HepG2 (cell line): Measurements from ENCODE around the gene TEAD4. TPM values are rescaled to one million over a fixed set of nuclear protein-coding genes. Genes with fewer than 3 reads are reported as not detected.

Source experiments
- ATAC-seq: fragments of 200-7000 bp; cut with Tn5 transposase; 3 replicates; pipeline ENCODE4 v1.9.1; 2020; ENCODE audit warnings: mild to moderate bottlenecking, moderate library complexity
- BruUV-seq: library from RNA; stranded (reverse); fragments of 400-500 nt; replicated peaks from 2 replicates; lab custom pipeline; 2021; lab: Mats Ljungman, UMichigan
- CTCF ChIA-PET: fragments of 300-600 bp; formaldehyde crosslinking; extraction: SDS; loops from one replicate; lab custom pipeline; 2021; ENCODE audit warnings: low total read pairs, inconsistent platforms, low intra/inter-chr PET ratio; lab: Yijun Ruan, JAX
- POLR2A ChIA-PET: fragments of 350-600 bp; sonication (Branson Sonifier 250); formaldehyde crosslinking; loops from one replicate; lab custom pipeline; 2020; ENCODE audit warnings: antibody characterized with exemption, inconsistent platforms; lab: Yijun Ruan, JAX
- DNase-seq: peaks from one replicate; pipeline ENCODE4 v3.0.0-alpha.2; 2015; ENCODE audit warnings: low spot score
- FAIRE-seq: peaks from 3 replicates; lab custom pipeline; 2011; peaks lifted over from hg19 to GRCh38; lab: Jason Lieb, UNC
- H2AFZ ChIP-seq: one replicate; pipeline ENCODE4 v1.6.1; 2011; ENCODE audit warnings: low read length, inconsistent platforms
- H3K27ac ChIP-seq: fragments of 300-600 bp; 3 replicates; pipeline ENCODE4 v1.8.0; 2011; ENCODE audit warnings: mixed run types, mild to moderate bottlenecking, mixed read lengths, low read length, inconsistent platforms; ENCODE audit not compliant: insufficient read depth; ENCODE audit errors: extremely low read length
- H3K27me3 ChIP-seq, 2 experiments: fragments of 200-600 bp in 1 of 2; 2 replicates in 1 of 2; 3 replicates in 1 of 2; pipeline versions ENCODE4 v1.6.0 to v1.8.0; 2011; ENCODE audit warnings: low read length in 2 of 2, mild to moderate bottlenecking in 2 of 2, moderate library complexity in 2 of 2, inconsistent platforms in 1 of 2; ENCODE audit not compliant: insufficient read depth in 2 of 2, control insufficient read depth in 1 of 2
- H3K36me3 ChIP-seq, 2 experiments: fragments of 200-600 bp in 1 of 2; replicated peaks in 1 of 2; 2 replicates in 1 of 2; 3 replicates in 1 of 2; pipeline versions ENCODE4 v1.5.1 to v1.8.0; 2011; ENCODE audit warnings: low read length in 2 of 2, inconsistent platforms in 1 of 2; ENCODE audit not compliant: insufficient read depth in 2 of 2, control insufficient read depth in 1 of 2
- H3K4me1 ChIP-seq: 2 replicates; pipeline ENCODE4 v1.5.1; 2012; ENCODE audit warnings: low read length, inconsistent platforms; ENCODE audit not compliant: insufficient read depth
- H3K4me2 ChIP-seq: 2 replicates; pipeline ENCODE4 v1.6.0; 2011; ENCODE audit warnings: low read depth, low read length, inconsistent platforms
- H3K4me3 ChIP-seq, 3 experiments: fragments of 200-600 bp in 1 of 3; sonication (generic), shearing (Covaris generic) in 1 of 3; replicated peaks in 1 of 3; 2 replicates each; pipeline ENCODE4 v1.5.1; 2011 to 2016; ENCODE audit warnings: low read length in 3 of 3, inconsistent platforms in 2 of 3, low read depth in 2 of 3, mild to moderate bottlenecking in 2 of 3, control low read depth in 1 of 3, mixed read lengths in 1 of 3; ENCODE audit not compliant: insufficient read depth in 1 of 3
- H3K79me2 ChIP-seq: one replicate; pipeline ENCODE4 v1.6.1; 2011; ENCODE audit warnings: low read length, inconsistent platforms; ENCODE audit not compliant: insufficient read depth
- H3K9ac ChIP-seq: 2 replicates; pipeline ENCODE4 v1.6.0; 2011; ENCODE audit warnings: mild to moderate bottlenecking, low read depth, low read length, inconsistent platforms; ENCODE audit not compliant: insufficient read depth
- H3K9me3 ChIP-seq: 2 replicates; pipeline ENCODE4 v1.5.1; 2012; ENCODE audit warnings: mild to moderate bottlenecking, low read length
- H4K20me1 ChIP-seq: 2 replicates; pipeline ENCODE4 v1.6.0; 2011; ENCODE audit warnings: inconsistent platforms, mild to moderate bottlenecking, low read length, moderate library complexity; ENCODE audit not compliant: insufficient read depth
- IRX3 ChIP-seq: sonication (generic); formaldehyde crosslinking; IDR thresholded peaks from 2 replicates; pipeline ENCODE4 v1.8.1; 2023; ENCODE audit warnings: mild to moderate bottlenecking, low read depth, missing genetic modification reagents, borderline replicate concordance
- RBM22 ChIP-seq: fragments of 200-400 bp; formaldehyde crosslinking; optimal IDR thresholded peaks from 2 replicates; pipeline ENCODE3; 2017; ENCODE audit warnings: mild to moderate bottlenecking, low read length, moderate library complexity
- RFXAP ChIP-seq: sonication (generic); formaldehyde crosslinking; IDR thresholded peaks from 2 replicates; pipeline ENCODE4 v1.4.0; 2020; ENCODE audit warnings: missing genetic modification reagents, borderline replicate concordance
- RXRA ChIP-seq: sonication (generic); formaldehyde crosslinking; IDR thresholded peaks from 2 replicates; pipeline ENCODE4 v1.5.1; 2020; ENCODE audit warnings: missing genetic modification reagents
- SMAD1 ChIP-seq: sonication (generic); formaldehyde crosslinking; IDR thresholded peaks from 2 replicates; pipeline ENCODE4 v1.4.0; 2020; ENCODE audit warnings: missing genetic modification reagents, low read depth, mild to moderate bottlenecking, borderline replicate concordance
- SRSF9 ChIP-seq: fragments of 200-400 bp; formaldehyde crosslinking; IDR thresholded peaks from 2 replicates; pipeline ENCODE4 v1.6.1; 2018; ENCODE audit warnings: borderline replicate concordance, mild to moderate bottlenecking, low read depth, low read length; ENCODE audit not compliant: insufficient read depth, poor library complexity, severe bottlenecking
- ZBTB3 ChIP-seq: sonication (generic); formaldehyde crosslinking; IDR thresholded peaks from 2 replicates; pipeline ENCODE4 v1.4.0; 2020; ENCODE audit warnings: low read depth, mild to moderate bottlenecking, moderate library complexity, missing genetic modification reagents, borderline replicate concordance
- ZNF607 ChIP-seq: sonication (generic); formaldehyde crosslinking; IDR thresholded peaks from 2 replicates; pipeline ENCODE4 v1.5.1; 2020; ENCODE audit warnings: missing genetic modification reagents, mild to moderate bottlenecking, borderline replicate concordance
- WGBS: methylation state at CpG from one replicate; pipeline ENCODE4 v1.1.6; 2017; ENCODE audit warnings: low lambda C conversion rate; 5-methylcytosine and 5-hydroxymethylcytosine counted together
- in situ Hi-C: cut with HindIII; loops from 2 replicates; pipeline ENCODE4 v1.10.0; 2017; ENCODE audit warnings: low pct_unique_long_range_greater_than_20kb; ENCODE audit not compliant: extremely low pct_ligation_motif_present
- intact Hi-C: fragments of 100-400 bp; cut with micrococcal nuclease; formaldehyde crosslinking; loops from one replicate; pipeline ENCODE4 v1.10.0; 2022; ENCODE audit not compliant: unreplicated experiment
- polyA plus RNA-seq, 8 experiments: library from polyadenylated mRNA; depleted of rRNA in 3 of 8; stranded (reverse) in 7 of 8; unstranded in 1 of 8; fragments of >200 nt; fragmentation: Illumina TruSeq in 4 of 8; extraction: Trizol in 4 of 8; gene quantifications; 2 replicates each; pipeline versions ENCODE4 v1.2.1 to v1.2.3, GENCODE V29; 2011 to 2016; ENCODE audit warnings: low read depth in 4 of 8, missing spikeins in 1 of 8, mixed read lengths in 1 of 8; ENCODE audit not compliant: insufficient read depth in 1 of 8
- total RNA-seq, 5 experiments: library from RNA; depleted of rRNA; stranded (reverse); fragments of >200 nt; fragmentation: Illumina TruSeq; extraction: Trizol; gene quantifications; 2 replicates each; pipeline ENCODE4 v1.2.3, GENCODE V29; 2016; ENCODE audit warnings: low read depth in 1 of 5
- TF ChIP-seq, protein P1 (sequence below): sonication (generic); formaldehyde crosslinking; IDR thresholded peaks from 2 replicates; pipeline ENCODE4 v1.5.0; 2020; ENCODE audit warnings: missing genetic modification reagents
- TF ChIP-seq, protein P2 (sequence below): sonication (generic); formaldehyde crosslinking; IDR thresholded peaks from 2 replicates; pipeline ENCODE4 v1.4.0; 2020; ENCODE audit warnings: mild to moderate bottlenecking, missing genetic modification reagents

Gene TEAD4
- total and polyA plus RNA-seq, 2 of the 13 experiments (the other 11 are each of a cell fraction or from before 2014, with no cell fraction given) = 45.0 to 69.4 TPM

DNA sequence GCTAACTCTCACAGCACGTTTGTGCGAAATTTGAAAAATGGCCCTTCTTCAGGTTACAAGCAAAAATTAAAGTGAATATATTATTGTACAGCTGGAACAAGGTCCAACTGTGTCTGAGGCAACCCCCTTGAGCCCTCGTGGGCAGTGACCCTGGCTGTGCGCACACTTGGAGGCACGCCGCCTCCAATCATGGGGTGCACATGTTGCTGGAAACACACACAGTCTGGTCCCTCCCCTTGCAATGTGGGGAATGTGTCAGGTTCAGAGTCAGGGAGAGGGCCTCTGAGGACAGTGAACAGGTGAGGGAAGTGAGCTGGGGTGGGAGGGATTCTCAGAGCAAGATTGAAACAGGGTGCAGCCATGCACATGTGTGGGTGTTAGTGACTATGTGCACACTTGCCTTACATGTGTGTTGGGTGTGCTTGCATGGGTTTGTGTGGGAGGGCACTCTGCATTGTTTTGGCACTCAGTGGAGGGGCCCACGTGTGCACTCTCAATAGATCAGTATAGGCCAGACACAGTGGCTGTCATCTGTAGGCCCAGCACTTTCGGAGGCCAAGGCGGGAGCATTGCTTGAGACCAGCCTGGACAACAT is 127.6 kb downstream of the TEAD4 start (continued):
- TF ChIP-seq, protein P1, sequence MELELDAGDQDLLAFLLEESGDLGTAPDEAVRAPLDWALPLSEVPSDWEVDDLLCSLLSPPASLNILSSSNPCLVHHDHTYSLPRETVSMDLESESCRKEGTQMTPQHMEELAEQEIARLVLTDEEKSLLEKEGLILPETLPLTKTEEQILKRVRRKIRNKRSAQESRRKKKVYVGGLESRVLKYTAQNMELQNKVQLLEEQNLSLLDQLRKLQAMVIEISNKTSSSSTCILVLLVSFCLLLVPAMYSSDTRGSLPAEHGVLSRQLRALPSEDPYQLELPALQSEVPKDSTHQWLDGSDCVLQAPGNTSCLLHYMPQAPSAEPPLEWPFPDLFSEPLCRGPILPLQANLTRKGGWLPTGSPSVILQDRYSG (CRISPR knock-in tag) = no peak
- TF ChIP-seq SMAD1 (0 out of 2 replicates have a peak, but pooled peaks have one; percentile 23), RXRA (CRISPR knock-in tag) (peak; percentile 38; the same call in 1 of the 2 replicates)

DNA sequence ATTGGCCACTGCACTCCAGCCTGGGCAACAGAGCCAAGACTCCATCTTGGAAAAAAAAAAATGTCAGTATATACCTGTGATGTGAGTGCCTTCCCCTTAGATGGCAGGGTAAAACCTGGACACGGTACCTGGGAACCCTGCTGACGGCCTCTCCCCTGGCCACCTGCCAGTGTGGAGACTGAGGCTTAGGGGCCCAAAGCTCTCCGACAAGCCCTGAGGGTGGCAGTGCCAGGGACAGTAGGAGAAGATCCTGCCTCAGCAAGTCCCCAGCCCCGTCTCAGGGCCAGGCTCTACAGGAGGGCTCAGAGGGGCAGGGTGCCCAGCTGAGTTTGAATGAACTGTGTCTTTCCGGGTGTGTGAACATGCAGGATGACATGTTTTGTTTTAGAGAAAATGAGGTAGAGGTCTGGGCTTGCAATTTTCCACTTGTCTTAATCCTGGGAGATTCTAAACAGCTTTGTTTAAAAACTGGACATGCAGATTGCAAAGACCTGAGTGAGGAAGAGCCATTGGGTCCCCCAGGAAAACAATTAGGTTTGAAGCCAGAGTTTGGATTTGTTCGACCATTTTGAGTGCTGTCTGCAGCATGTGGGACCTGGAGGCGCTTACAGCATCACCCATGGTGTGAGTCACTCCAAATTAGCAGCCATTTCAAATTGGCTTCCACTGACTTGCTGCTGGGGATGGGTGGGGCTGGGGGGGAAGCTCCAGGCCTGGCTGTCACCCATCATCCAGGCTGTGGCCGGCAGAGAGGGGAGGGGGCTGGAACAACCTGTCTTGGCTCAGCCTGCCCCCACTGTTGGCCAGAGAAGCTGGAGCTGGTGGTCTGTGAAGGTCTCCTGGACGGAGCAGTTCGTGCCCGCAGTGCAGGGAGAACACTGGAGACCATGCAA is 128.8 kb downstream of the TEAD4 start:
- in situ Hi-C loops = no loop called here
- POLR2A ChIA-PET = interaction anchor here (3.3 kb wide), 1 partner anchor 10 kb away, joined by 16 read pairs; no protein-coding TSS in a partner anchor
- no peak for TF ChIP-seq IRX3 (CRISPR knock-in tag)
- TF ChIP-seq SRSF9 = no peak
- no peak for TF ChIP-seq RBM22
- TF ChIP-seq ZBTB3 (CRISPR knock-in tag) = no peak
- TF ChIP-seq, protein P2, sequence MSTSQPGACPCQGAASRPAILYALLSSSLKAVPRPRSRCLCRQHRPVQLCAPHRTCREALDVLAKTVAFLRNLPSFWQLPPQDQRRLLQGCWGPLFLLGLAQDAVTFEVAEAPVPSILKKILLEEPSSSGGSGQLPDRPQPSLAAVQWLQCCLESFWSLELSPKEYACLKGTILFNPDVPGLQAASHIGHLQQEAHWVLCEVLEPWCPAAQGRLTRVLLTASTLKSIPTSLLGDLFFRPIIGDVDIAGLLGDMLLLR = no peak
- no peak for TF ChIP-seq RFXAP (CRISPR knock-in tag)
- TF ChIP-seq ZNF607 (CRISPR knock-in tag) = no peak

More for the DNA sequence above, 128.8 kb downstream of the TEAD4 start:
- H3K9me3 ChIP-seq = no peaks in the 10 kb centered on the region
- H2AFZ ChIP-seq = no peak overlapping the region
- peaks cover 0 to 12% of the 10 kb centered on the region in 2 experiments; a peak in 4 of 5 replicates for H3K36me3 ChIP-seq
- FAIRE-seq = no peak
- no peaks in the 10 kb centered on the region for H4K20me1 ChIP-seq
- H3K4me1 ChIP-seq = peaks cover 83% of the 10 kb centered on the region
- CTCF ChIA-PET = no interaction called here
- no peak overlapping the region; the same call in 1 of the 2 replicates for H3K4me2 ChIP-seq
- 92% methylated on average over 4 of the region's 11 CpGs for WGBS
- H3K79me2 ChIP-seq = peaks cover 33% of the 10 kb centered on the region
- intact Hi-C loops = no loop called here
- no peaks in the 10 kb centered on the region for H3K27me3 ChIP-seq
- no peak for DNase-seq
- BruUV-seq = no TSS peak
- H3K4me3 ChIP-seq = no peak overlapping the region
- H3K9ac ChIP-seq = no peak overlapping the region
- ATAC-seq = no peak
- peak overlapping the region; percentile 8 for H3K27ac ChIP-seq
